Prostate gland (tissue), 2 donors: Measurements from ENCODE around the gene PLCG1.

ENCODE experiments used
- POLR2A ChIP-seq: fragments of 450-650 bp; IDR thresholded peaks from one replicate; pipeline ENCODE4 v1.6.1; 2016; ENCODE audit warnings: antibody characterized with exemption, mild to moderate bottlenecking
- TF ChIP-seq, protein P1 (sequence below), 4 experiments: fragments of 200-600 bp in 2 of 4; fragments of 450-650 bp in 2 of 4; sonication (generic) in 2 of 4; IDR thresholded peaks; 1 replicate in 3 of 4; 2 replicates in 1 of 4; pipeline ENCODE4 v1.5.1; 2016 to 2019; ENCODE audit warnings: antibody characterized with exemption in 4 of 4, mild to moderate bottlenecking in 2 of 4, moderate library complexity in 2 of 4

DNA sequence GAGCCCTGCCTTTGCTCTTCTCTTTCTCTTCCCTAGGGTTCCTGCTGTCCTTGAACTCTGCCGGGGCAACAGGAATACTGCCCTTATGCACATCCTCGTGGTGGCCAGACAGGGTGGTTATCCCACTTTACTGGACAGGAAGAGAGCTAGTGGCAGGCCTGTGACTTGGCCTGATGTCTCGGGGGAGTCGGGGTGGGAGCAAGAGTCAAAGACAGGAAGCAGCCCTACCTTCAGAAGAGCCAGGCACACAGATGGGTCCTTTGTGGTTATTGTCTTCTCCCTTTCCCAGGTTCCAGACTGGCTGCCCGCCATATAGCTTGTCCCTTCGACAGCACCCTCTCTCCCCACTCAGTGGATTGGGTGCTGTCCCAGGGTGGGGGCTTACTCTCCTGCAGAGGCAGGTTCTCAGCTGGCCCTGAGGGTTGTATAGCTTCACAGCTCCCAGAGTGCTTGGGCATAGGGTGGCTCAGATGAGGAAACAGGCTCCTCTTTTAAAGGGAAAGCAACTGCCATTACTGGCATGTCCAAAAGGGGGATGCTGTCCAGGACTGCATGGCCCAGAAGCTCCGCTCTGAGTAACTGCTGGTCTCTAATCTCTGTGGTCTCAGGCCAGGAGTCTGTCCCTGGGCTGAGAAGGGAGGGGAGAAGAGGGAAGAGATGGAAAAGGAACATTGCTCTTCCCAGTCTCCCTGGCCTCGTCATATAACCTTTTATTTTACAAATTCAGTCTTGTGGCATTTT, 17.3 kb downstream of the PLCG1 start:
- TF ChIP-seq, protein P1, sequence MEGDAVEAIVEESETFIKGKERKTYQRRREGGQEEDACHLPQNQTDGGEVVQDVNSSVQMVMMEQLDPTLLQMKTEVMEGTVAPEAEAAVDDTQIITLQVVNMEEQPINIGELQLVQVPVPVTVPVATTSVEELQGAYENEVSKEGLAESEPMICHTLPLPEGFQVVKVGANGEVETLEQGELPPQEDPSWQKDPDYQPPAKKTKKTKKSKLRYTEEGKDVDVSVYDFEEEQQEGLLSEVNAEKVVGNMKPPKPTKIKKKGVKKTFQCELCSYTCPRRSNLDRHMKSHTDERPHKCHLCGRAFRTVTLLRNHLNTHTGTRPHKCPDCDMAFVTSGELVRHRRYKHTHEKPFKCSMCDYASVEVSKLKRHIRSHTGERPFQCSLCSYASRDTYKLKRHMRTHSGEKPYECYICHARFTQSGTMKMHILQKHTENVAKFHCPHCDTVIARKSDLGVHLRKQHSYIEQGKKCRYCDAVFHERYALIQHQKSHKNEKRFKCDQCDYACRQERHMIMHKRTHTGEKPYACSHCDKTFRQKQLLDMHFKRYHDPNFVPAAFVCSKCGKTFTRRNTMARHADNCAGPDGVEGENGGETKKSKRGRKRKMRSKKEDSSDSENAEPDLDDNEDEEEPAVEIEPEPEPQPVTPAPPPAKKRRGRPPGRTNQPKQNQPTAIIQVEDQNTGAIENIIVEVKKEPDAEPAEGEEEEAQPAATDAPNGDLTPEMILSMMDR (IDR thresholded peaks at IDR 0.05), result no peak
- no peak for TF ChIP-seq POLR2A
